NCI-H2196 (cell line): ENCODE measurements around the gene ABI3.

Experiments
- DNase-seq: peaks from one replicate; lab custom pipeline; 2025; ENCODE audit not compliant: unreplicated experiment; lab: John Stamatoyannopoulos, UW

The ABI3 gene

DNA sequence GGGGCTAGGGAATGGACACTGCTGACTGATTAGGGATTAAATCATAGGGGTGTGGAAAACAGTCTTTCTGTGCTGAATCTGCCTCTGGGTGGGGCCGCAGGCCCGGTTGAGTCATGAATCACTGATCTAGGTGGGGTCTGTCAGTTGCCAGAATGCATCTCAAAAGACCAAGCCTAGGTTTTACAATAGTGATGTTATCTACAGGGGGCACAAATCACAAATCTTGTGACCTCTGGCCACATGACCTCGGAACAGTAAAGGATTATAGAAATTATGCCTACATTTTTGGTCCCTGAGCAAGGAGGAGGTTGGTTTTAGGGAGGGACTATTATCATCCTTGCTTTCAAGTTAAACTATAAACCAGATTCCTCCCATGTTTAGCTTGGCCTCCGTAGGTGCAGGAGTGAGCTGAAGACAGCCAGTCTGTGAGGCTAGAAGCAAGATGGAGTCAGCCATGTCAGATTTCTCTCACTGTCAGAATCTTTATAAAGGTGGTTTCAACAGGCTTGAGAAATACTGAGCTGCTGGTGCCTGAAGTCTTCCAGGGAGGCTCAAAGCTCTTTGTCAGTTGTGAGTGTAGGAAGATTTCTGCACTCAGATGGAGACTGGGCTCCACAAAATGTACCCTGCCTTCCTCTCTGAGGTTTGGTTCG, 13.0 kb upstream of the ABI3 start:
- no peak for DNase-seq

DNA sequence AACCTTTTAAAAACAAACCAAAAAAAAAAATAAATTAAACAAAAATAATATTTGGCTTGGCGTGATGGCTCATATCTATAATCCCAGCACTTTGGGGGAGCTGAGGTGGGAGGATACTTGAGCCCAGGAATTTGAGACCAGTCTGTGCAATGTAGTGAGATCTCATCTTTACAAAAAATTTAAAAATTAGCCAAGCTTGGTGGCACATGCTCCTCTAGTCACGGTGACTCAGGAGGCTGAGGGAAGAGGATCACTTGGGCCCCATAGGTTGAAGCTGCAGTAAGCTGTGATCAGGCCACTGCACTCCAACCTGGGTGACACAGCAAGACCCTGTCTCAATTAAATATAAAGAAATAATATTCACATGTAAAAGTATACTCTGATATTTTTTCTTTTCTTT, 12.3 kb upstream of the ABI3 start:
- no peak for DNase-seq

DNA sequence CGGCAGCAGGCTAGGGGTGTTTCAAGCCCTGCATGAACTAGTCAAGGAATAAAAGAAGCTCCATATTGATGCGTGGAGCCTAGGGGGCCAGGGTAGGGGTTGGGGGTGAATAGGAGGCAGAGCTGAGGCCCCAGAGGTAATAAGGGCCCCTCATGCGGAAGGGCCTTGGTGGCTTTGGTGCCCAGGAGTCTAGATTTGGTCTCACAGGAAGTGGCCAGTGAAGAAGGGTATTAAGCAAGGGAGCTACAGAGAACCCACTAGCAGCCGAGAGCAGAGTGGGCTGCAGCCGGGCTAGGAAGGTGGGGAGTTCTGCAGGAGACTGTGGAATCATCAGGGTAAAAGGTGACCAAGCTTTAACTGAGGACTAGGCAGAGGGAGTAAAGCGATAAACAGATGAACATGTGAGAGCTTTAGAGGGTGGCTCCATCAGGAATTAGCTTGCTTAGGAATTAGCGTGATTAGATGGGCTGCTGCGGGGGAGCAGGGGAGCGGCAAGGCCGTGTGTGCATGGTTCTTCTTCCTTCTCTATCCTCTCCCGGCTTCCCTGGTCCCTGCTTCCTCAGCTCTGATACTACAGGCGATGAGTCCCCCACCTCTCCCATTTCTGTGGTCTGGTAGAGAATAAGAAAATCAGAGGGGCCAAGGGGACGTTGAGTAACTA, 10.0 kb upstream of the ABI3 start:
- DNase-seq, result no peak

DNA sequence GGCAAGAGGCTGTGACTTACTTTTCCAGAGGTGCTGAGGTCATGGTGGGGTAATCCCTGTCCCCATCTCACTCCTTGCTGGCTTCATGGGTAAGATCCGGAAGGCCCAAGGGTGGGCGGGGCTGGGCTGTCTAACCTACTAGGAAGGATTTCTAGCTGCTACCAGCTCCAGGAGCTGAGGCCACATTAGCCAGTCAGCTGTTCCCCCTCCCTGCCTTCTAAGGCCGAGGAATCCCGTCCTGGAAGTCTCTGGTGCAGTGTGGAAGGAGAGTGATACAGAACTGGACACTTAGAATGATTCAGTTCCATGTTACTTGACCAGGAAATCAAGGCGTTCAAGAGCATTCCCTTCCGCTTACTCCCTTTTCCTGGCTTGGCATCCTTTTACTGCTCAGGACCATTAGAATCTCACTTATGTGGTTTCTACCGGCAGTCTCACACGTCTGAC, 9.0 kb upstream of the ABI3 start:
- no peak for DNase-seq

DNA sequence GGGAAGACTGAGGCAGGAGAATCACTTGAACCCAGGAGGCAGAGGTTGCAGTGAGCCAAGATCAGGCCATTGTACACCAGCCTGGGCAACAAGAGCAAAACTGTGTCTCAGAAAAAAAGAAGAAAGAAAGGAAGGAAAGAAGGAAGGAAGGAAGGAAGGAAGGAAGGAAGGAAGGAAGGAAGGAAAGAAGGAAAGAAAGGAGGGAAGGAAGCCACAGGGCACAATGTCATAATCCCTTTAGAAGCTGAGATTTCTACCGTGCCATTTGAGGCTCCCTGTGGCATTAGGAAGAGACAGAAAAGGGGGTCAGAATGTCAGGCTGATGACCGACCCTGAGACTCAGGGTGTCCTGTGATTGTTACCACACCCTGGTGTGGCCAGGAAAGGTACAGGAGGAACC, 6.7 kb upstream of the ABI3 start:
- DNase-seq, result no peak

DNA sequence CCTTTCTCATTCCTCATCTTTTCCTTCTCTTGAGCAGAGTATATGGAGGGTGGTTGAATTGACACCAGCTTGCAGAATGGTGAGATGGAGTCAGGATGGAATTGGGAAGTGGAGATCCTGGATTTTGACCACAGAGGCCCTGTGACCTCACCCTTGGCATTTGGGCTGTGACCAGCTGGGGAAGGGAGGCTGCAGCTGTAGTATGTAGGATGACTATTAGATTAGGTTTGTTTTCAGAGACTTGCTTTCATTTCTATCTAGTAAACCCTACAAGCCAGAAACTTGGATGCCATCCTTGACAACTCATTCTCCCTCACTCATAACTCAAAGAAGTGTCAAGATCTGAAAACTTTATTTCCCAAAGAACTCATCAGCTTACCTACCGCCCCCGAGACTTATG, 6.0 kb upstream of the ABI3 start:
- no peak for DNase-seq

DNA sequence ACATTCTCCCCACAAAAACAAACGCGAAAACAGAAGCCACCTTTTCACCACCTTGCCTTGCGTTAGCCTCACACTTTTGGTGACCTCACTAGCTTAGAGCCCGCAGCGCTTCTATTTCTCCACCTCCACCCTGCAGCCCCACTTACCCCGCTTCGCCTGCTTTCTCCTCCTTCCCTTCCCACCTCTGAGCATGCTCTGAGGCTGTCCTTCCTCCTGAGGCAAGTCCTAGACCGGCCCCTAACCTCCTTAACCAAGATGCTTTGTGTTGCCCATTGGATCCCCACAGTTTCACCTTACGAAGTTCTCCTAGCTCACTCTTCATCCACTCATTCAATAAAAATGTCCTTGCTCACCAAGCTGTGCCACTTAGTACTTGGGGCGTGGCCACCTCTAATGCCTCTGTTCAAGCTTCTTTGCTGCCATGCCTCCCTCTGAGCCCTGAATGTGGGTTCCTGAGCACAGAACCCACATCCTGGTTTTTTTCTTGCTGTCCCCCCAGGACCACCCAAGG, 1.4 kb upstream of the ABI3 start:
- no peak for DNase-seq

DNA sequence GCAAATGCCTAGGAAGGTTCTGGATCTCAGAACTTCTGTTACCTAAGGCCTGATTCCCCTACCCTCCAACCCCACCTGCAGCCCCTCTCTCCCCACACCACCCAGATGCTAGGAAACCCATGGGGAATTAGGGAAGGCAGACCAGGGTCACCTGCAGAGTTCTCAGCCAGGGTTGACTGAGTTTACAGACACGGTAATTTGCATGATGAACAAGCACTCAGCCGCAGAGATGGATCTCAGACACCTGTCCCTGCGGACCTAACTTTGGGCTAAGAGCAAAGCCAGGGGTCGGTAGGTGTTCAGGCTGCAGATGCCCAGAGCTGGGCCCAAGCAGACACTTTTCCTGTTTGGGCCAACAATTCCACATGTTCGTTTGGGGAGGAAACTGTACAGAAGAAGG, 2.9 kb downstream of the ABI3 start:
- DNase-seq, result no peak

DNA sequence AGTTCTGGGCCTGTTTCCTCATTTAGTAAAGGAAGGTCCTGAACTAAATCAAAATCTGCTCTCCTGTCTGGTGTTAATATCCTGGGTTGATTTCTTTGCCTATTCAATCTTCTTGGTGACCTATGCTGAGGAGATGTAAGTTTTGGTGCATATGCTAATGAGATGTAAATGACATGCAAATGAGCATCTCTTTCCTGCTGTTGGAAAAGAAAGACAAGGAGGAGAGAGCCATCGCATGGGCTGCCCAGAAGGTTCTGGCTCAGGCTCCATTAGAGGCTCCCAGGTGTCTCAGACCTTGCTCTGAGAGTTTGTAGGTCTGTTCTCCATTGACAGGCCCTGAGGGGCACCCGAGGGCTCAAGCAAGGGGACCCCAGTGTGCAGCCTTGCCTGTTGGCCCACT, 3.3 kb downstream of the ABI3 start:
- no peak for DNase-seq

DNA sequence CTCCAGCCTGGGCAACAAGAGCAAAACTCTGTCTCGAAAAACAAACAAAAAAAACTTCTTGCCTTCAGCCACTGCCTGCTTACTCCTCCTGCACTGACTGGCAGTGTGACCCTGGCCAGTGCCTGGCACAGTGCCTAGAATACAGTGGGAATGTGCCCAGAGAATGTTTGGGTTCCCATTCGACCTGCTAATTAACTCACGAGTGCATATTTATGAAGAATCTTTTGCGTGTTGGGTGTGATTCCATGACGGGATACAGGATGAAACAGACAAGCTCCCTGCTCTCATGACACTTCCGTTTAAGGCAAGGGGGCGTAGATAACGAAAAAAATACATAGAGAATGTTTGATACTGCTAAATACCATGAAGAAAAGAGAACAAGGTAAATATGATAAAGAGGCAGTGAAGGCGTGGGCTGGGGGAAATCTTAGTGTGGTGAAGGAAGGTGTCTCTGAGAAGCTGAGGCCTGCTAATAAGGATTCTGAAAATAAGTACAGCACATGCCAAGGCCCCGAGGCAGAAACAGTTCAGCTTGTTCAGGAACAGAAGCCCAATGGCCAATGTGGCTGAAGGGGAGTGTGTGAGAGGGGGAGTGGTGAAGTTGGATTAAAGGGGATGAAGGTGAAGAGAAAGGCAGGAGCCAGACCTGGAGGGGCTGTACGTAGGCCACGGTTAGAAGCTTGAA, 4.3 kb downstream of the ABI3 start:
- peak; percentile 7 for DNase-seq

DNA sequence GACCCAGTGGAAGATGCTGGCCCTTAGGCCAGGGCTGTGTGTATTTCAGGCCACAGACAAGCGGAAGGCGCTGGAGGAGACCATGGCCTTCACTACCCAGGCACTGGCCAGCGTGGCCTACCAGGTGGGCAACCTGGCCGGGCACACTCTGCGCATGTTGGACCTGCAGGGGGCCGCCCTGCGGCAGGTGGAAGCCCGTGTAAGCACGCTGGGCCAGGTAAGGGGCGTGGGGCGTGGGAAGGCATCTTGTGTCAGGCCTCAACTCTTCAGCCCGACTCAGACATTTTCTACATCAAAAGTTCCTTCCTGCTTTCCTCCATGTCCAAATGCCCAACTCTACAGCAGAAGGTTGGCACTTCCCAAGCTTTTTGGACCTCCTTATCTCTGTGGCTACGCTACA, 6.0 kb downstream of the ABI3 start:
- no peak for DNase-seq

DNA sequence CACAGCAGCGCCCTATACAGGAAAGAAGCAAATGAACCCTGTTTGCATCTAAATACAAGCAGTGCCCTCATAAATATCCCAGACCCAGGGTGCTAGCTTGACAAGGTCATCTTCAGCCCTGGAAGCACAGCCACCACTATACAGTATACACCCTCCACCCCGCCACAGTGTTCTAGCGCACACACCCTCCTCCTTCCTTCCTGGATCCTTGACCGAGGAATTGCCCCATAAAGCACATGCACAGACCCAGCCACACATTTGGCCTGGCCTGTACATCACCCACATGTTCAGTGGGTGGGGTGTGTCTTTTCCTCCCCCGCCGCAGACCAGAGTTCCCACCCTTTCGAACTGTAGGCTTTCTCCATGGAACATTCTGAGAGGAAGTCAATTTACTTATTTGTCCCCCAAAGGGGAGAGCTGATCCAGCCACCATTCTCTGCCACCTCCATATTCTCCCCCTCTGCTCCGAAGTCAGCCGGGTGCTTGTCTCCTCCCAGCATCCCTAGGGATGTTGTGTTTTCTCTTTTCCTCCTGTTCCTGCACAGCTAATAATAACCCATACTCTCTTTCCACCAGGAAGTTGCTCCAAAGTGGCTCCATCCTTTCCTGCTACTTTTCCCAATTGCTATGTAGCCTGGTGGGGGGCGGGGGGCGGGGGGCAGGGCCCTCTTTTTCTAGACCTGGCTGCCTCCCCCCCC, 6.6 kb downstream of the ABI3 start:
- DNase-seq, result no peak

DNA sequence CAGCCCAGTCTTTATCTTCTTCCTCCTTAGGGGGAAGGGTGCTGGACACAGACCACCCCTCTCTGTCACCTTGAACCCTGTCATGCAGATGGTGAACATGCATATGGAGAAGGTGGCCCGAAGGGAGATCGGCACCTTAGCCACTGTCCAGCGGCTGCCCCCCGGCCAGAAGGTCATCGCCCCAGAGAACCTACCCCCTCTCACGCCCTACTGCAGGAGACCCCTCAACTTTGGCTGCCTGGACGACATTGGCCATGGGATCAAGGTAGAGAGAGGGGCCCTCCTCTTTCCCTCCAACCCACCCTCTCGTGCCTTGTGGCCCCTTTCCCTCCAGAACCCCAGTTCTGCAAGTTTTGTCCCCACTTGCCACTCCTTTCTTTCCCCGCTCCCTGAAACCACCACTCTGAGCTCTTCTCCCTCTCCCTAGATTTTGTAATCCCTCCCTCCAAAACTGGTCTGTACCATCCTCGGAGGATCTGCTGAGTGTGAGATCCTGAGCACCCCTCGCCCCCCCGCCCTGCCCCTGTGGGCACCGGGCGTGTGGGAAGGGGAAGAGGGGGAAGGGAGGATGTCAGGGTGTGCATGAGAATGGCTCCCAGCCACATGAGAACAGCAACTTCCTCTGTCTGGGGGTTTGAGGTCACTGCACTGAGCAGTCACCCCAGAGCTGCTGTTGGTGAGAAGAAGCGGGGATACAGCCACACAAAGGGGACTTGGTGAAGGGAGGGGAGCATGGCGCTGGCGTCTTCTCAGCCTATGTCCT, 7.3 kb downstream of the ABI3 start:
- no peak for DNase-seq

DNA sequence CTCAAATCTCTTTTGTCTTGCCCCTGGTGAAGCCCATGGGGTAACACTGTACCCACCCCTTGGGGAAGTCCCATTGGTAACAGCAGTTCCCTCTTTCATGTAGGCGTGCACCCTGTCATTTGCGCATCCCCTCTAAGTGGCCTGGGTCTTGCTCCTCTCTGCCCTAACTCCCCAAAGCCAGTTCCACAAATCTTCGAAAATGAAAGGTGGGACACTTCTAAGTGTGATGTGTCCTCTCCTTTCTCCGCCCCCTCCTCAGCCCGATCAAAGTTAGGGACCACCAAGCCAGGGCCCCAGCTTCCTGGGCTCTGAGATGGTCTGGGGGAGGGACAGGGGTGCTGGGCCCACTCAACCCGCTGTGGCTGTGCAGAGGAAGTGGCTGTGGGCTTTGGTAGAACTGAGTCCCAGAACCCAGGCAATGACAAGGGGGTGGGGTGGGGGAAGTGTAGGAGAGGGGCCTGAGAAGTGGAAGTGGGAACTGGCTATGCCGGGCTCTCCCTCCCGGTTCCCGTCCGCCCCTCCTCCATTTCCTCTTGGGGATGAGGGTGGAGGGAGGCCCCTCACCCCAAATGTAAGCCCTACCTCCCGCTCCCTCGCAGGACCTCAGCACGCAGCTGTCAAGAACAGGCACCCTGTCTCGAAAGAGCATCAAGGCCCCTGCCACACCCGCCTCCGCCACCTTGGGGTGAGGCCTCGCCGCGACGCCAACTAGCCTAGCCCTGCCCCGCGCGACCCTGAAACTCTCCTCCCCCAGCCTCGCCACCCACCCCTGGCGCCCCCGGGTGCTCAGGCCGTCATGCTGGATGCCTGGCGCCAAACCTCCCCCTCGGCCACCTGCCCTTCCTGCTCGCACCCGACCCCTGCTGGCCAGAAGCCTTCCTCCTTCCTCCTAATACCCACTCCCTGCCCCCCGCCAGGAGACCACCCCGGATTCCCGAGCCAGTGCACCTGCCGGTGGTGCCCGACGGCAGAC, 8.7 kb downstream of the ABI3 start:
- no peak for DNase-seq

DNA sequence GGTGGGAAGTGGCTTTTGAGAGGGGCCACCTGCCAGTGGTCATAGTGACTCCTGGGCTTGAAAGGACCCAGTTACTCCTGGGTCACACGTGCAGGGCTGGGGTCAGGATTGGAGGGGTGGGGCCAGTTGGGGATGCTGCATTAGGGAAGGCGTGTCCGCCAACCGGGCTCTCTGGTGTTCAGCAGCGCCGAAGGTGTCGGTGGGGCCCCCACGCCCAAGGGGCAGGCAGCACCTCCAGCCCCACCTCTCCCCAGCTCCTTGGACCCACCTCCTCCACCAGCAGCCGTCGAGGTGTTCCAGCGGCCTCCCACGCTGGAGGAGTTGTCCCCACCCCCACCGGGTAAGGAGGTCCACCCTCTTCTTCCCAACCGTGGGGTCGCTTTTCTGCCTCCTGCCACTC, 9.5 kb downstream of the ABI3 start:
- no peak for DNase-seq

DNA sequence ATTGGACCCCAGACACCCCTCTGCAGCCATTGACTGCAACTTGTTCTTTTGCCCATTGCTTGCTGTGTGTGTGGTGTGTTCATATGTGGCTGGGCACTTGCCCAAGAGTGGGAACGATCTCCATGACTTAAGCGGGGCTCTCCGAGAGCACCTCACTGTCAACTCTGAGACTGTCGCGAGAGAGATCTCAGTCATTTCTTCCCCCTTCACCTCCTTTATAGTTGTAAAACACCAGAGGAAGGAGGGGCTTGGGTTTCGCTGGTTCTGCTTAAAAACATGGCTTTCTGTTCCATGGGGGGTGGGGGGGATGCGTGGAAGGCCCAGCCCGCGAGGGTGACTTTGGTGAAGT, 12.6 kb downstream of the ABI3 start:
- no peak for DNase-seq

DNA sequence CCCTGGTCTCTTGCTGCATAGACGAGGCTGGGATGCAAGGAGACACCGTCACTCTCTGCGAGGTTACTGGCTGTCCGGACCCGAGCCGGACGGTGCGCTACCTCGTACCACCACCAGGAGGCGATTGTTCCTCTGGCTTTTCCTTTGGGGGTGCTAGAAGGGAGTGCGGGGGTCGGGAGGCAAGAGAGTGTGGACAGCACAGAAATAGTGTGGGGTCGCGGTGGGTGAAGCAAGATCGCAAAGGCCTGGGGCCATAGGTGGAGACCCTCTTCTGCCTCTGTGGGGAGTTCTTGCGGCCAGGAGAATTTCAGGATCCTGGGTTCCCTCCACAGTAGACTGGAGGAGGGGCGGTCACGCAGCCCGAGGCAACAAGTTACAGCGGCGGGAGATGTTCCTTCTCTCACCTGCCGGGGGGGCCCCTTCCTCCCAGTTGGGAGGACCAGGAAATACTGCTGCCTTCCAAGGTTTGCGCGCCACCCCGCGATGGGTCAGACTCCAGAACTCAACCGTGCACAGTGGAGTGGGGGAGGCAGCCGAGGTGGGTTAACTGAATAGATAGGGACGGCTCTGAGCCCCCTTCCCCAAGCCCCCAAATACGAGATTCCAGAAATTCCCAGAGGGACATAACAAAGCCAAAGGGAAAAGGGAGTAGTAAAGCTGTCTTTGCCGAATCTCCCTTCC, 13.2 kb downstream of the ABI3 start:
- DNase-seq, result peak; percentile 73

DNA sequence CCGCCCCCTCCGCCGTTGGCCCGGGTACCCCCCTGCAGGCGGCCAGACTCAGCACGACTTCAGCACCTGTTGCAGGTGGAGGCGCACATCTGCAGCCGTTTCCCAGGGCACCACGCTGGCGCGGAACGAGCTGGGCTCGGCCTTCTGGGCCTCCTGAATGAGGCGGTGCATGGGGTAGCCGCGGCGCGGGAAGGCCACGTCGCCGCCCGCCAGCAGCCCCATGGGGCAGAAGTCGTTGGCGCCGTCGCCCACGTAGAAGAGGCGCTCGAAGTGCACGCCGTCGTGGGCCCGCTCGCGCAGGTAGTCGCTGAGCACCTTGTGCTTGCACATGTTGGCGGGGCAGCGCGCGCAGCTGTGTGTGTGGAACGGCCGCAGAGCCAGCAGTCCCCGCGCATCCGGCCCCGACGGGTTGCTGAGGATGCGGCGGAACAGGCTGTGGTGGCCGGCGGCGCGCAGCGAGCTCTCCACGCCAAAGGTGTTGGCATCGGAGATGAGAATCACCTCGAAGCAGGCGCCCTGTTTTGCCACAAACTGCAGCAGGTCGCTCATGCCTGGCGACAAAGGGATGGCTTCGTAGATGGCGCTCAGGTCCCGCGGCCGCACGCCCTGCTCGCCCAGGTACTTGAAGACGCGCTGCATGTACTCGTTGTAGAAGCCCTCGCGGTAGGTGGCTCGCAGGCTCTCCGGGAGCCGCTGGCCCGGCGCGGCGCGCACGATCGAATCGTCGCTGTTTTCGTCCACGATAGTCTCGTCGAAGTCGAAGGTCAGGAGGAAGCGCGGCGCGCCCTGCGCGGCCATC, 13.9 kb downstream of the ABI3 start:
- DNase-seq, result peak; percentile 54

DNA sequence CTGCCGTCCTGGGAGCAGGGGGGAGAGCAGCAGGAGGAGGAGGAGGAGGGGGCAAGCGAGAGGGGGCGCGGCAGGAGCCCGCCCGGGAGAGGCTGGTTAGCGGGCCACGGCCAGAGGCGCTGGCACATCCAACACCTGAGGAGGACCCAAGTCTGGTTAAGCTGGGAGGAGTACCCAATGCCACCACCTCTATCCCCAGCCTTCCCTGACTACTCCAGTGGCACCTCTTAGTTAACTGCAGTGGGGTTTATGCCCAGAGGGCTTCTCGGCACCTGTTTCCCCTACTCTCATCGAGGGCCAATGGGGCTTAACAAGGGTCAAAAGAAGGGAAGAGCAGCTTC, 14.5 kb downstream of the ABI3 start:
- no peak for DNase-seq
